Hematopoietic multipotent progenitor cell treated with erythropoietin and hydrocortisone succinate and interleukin-3 and kit ligand, for 4 days (in vitro differentiated cells): Measurements from ENCODE around the gene CSH2.
"Not testable (repeated sequence)": the region's sequence is repeated elsewhere in the genome, so short reads cannot be mapped to it uniquely, and the experiment has no call there.

ENCODE experiments used
- DNase-seq: peaks from one replicate; pipeline ENCODE4 v3.0.0-alpha.2; 2015

CSH2 gene

GRCh38 chr17:63873577-63873976 is at the start of gene CSH2:
Gene CSH2 (minus strand): TSS chr17:63873677. CDS start chr17:63873614, 63 bp downstream.
- DNase-seq, result not testable (repeated sequence)

- not testable (repeated sequence) for DNase-seq
Observed at GRCh38 chr17:63922402-63922801, 48.9 kb upstream of the CSH2 start.

- DNase-seq, result not testable (repeated sequence)
Observed at GRCh38 chr17:63920779-63921178, 47.3 kb upstream of the CSH2 start.

DNA sequence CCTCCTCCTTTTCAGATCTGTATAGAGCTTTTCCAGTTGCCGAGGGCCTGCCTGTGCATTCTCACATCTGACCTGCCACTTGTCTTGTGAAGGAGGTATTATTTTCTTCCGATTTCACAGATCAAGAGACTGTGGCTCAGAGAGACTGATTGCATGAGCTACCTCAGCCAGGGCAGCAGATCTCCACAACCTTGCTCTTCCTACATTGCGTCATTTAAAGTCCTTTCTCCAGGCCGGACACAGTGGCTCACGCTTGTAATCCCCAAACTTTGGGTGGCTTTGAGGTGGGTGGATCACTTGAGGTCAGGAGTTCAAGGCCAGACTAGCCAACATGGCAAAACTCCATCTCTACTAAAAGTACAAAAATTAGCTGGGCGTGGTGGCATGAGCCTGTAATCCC is 46.6 kb upstream of the CSH2 start:
- DNase-seq, result not testable (repeated sequence)

GRCh38 chr17:63919311-63919723 is 45.8 kb upstream of the CSH2 start:
- DNase-seq, result peak; percentile 80

DNA sequence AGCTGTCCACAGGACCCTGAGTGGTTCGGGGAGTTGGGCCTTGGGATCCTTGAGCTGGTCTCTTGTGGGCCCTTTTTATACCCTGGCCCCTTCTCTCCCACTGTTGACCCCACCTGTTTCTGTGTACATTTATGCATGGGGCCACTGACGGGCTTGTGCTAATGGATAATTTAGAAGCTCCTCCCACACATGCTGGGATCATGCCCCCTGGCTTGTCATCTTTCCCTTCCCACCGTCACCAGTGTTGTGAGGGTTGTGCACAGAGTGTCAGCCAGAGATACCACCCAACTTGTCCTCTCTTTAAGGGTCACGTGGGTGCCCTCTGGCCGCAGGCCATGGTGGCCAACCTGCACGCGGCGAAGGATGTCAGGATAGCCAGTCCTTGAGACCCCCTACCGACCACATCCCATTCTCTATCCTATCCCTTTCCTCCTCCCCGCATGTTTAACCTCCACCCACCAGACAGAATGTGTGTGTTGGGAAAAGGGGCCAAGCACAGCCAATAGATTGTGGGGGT is 45.4 kb upstream of the CSH2 start, which contains the start of gene GH1:
Gene GH1, minus strand, starts transcription at position 51 of the 517 bp plus-strand sequence. CDS start 63 bp downstream, outside the sequence.
- not testable (repeated sequence) for DNase-seq

DNA sequence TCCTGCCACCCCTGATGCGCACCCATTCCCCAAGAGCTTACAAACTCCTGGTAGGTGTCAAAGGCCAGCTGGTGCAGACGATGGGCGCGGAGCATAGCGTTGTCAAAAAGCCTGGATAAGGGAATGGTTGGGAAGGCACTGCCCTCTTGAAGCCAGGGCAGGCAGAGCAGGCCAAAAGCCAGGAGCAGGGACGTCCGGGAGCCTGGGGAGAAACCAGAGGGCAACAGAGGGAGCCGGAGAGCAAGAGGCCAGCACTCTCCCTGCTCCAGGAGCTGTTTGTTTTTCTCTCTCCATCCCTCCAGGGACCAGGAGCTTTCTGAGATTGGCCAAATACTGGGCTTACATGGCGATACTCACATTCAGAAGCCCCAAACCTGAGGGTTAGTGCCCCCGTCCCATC is 44.8 kb upstream of the CSH2 start:
- no peak for DNase-seq

GRCh38 chr17:63917646-63918045 is 44.2 kb upstream of the CSH2 start:
- DNase-seq, result no peak

DNA sequence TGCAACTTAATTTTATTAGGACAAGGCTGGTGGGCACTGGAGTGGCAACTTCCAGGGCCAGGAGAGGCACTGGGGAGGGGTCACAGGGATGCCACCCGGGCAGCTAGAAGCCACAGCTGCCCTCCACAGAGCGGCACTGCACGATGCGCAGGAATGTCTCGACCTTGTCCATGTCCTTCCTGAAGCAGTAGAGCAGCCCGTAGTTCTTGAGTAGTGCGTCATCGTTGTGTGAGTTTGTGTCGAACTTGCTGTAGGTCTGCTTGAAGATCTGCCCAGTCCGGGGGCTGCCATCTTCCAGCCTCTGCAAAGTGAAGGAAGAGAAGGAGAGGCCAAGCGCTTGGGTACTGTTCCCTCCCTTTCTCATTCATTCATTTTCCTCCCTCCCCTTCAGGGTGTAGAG is 43.7 kb upstream of the CSH2 start:
- not testable (repeated sequence) for DNase-seq

DNA sequence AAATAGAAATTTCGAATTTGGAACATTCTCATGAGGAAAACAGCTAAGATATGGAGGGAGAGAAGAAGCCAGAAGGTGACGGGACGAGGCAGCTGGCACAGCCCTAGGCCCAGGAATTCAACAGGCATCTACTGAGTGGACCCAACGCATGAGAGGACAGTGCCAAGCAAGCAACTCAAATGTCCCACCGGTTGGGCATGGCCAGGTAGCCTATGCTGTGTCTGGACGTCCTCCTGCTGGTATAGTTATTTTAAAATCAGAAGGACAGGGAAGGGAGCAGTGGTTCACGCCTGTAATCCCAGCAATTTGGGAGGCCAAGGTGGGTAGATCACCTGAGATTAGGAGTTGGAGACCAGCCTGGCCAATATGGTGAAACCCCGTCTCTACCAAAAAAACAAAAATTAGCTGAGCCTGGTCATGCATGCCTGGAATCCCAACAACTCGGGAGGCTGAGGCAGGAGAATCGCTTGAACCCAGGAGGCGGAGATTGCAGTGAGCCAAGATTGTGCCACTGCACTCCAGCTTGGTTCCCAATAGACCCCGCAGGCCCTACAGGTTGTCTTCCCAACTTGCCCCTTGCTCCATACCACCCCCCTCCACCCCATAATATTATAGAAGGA is 43.2 kb upstream of the CSH2 start:
- no peak for DNase-seq

- DNase-seq, result not testable (repeated sequence)
Observed at GRCh38 chr17:63915753-63916152, 42.3 kb upstream of the CSH2 start.

DNA sequence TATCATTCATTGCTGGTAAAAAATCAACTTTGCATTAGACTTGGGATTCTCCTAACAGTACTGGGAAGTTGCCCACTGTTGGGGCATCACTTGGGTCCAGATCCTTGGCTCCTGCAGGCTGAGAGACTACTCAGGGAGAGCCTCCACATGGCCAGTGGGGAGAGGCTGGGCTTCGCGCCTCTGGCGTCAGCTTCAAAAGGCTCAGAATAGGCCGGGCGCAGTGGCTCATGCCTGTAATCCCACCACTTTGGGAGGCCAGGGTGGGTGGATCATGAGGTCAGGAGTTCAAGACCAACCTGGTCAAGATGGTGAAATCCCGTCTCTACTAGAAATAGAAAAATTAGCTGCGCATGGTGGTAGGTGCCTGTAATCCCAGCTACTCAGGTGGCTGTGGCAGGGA is 41.0 kb upstream of the CSH2 start:
- DNase-seq, result no peak

DNA sequence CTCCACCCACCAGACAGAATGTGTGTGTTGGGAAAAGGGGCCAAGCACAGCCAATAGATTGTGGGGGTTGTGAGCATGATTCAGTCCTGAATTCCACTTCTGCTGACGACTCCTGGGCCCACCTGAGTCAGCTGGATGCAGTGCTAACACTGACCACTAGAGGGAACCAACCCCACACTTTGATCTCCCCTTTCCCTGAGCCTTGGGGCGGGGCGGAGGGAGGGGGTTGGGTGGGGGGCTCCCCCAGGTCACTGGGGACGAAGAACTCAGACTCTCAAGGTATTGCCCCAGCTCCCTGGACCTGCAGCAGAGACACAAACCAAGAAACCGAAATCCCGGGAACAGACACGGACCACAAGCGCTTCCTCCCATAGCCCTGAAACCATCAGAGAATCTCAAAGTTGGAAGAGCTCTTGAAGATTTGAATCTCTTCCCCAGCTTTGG is 38.2 kb upstream of the CSH2 start:
- peak; percentile 61 for DNase-seq

- DNase-seq, result no peak
Observed at GRCh38 chr17:63911041-63911635, 37.7 kb upstream of the CSH2 start, which contains the start of gene CSHL1. Gene CSHL1 (minus strand): TSS chr17:63911258. CDS start chr17:63911196, 62 bp downstream.

- no peak for DNase-seq
Observed at GRCh38 chr17:63910096-63910495, 36.6 kb upstream of the CSH2 start.

- not testable (repeated sequence) for DNase-seq
Observed at GRCh38 chr17:63909586-63909985, 36.1 kb upstream of the CSH2 start.

DNA sequence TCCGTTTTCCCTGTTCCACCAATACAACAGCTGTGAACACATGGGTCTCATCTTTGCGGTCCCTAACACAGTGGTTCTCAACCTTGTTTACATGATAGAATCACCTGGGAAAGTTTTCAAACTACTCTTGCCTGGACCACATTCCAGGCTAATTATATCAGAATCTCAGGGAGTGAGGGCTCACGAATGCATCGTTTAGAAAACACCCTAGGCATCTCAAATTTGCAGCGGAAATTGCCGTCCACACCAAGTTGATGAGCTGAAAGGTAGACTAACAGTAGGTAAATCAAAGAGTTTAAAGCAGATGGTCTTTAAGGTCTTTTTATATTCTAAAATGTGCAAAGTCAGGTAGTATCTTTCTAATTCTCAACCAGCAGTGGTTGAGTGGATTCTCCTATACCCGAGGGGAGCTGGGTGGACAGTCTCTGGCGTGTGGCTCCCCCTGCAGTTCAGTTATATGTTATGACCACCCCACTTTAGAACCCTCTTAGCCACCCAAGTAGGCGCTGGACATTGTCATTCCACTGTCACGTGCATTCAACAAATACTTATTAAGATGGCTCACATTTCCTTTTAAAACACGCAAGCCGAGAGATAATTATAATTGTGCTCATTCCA is 33.8 kb upstream of the CSH2 start:
- DNase-seq, result peak; percentile 66

DNA sequence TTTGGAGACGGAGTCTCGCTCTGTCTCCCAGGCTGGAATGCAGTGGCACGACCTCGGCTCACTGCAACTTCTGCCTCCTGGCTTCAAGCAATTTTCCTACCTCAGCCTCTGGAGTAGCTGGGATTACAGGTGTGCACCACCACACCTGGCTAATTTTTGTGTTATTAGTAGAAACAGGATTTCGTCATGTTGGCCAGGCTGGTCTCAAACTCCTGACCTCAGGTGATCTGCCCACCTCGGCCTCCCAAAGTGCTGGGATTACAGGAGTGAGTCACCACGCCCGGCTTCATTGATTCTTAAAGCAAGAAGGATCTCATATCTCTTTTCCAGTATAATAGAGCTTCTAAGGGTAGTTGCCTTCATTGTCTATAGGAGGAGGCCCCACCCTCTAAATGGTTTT is 31.3 kb upstream of the CSH2 start:
- DNase-seq, result not testable (repeated sequence)

- peak; percentile 47 for DNase-seq
Observed at GRCh38 chr17:63903787-63904201, 30.3 kb upstream of the CSH2 start.

GRCh38 chr17:63901971-63902370 is 28.5 kb upstream of the CSH2 start:
- DNase-seq, result not testable (repeated sequence)

GRCh38 chr17:63898899-63899798 is 25.7 kb upstream of the CSH2 start:
- not testable (repeated sequence) for DNase-seq

DNA sequence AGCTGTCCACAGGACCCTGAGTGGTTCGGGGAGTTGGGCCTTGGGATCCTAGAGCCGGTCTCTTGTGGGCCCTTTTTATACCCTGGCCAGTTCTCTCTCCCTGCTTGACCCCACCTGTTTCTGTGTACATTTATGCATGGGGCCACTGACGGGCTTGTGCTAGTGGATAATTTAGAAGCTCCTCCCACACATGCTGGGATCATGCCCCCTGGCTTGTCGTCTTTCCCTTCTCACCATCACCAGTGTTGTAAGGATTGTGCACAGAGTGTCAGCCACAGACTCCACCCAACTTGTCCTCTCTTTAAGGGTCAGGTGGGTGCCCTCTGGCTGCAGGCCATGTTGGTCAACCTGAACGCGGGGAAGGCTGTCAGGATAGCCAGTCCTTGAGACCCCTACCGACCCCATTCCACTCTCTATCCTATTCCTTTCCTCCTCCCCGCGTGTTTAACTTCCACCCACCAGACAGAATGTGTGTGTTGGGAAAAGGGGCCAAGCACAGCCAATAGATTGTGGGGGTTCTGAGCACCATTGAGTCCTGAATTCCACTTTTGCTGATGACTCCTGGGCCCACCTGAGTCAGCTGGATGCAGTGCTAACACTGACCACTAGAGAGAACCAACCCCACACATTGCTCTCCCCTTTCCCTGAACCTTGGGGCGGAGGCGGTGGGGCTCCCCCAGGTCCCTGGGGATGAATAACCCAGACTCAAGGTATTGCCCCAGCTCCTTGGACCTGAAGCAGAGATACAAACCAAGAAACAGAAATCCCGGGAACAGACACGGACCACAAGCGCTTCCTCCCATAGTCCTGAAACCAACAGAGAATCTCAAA is 23.3 kb upstream of the CSH2 start, which contains the start of gene CSH1:
Gene CSH1, minus strand, starts transcription at position 51 of the 831 bp plus-strand sequence. CDS start 63 bp downstream, outside the sequence.
- not testable (repeated sequence) for DNase-seq
